ENCODE data around the gene ACAA2.
"Not testable (repeated sequence)": the region's sequence is repeated elsewhere in the genome, so short reads cannot be mapped to it uniquely, and the experiment has no call there.

The ACAA2 gene

DNA sequence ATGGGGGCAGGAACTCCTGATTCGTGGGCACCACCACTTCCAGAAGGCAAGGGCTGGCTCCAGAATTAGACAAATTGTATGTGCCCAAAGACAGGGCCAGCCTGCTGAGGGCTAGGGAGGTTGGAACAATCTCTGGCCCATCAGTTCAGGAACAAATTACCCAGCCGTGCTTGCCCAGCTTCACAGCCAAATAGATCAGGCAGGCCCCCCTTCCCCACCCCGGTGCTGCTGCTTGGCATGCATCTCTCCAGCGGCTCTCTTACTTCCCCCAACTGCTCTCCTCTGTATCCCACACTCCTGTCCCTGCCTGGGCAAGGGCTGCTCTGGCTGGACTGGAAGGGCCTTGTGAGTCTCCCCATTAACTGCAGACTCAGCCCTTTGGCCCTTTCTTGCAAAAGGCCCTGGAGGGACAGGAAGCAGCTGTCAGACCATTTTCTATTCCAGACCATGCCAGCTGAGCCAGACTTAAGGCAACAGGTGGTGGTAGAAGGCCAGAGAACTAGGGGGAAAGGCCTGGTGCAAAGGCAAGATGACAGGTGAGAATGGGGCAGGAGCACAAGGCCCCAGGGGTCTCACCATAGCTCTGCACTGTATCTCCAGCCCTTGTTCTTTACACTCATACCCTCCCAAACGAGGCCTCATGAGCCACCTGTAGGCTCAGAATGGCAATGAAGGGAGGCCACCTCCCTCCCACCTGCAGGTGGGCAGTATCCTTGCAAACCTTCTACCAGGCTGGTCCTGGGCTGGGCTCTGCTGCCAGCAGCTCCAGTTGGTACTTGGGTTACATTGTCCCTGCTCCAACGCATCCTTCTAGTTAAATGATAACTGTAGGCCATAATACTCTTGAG is 30.7 kb upstream of the ACAA2 start:
- no peak for DNase-seq

DNA sequence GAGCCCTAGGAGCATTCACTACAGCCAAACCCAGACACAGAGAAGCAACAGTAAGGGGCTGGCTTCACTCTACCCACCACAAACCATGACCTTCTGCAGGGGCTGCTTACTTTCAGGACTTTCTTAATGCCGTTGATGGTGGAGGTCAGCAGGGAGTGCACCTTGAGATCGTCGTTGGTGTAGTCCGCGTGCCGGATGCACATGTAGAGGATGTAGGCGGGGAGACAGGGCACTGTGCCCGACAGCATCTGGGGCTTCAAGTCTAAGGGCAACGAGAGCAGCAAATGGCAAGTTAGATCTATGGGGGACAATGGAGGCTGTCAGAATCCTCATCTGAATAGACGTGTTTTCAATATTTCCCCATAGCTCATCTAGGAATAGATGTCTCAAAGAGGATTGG is 29.8 kb upstream of the ACAA2 start:
- DNase-seq, result no peak

DNA sequence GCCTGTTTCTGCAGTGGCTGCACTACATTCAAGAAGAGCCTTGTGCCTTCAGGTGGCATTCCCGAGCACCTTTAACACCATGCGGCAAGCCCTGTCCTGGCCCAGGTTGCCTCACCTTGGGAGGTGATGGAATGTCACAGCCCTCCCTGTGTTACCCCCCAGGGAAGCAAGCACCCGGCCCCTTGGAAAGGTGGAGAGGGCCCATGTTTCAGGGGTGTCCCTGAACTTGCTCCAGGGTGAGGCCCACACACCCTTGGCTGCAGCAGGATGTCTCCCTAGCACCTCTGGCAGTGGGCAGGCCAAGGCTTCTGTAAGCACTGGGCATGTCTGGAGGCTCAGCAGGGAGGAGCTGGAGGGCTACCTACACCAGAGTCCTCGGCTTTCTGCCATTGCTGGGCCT is 29.3 kb upstream of the ACAA2 start:
- DNase-seq, result no peak

DNA sequence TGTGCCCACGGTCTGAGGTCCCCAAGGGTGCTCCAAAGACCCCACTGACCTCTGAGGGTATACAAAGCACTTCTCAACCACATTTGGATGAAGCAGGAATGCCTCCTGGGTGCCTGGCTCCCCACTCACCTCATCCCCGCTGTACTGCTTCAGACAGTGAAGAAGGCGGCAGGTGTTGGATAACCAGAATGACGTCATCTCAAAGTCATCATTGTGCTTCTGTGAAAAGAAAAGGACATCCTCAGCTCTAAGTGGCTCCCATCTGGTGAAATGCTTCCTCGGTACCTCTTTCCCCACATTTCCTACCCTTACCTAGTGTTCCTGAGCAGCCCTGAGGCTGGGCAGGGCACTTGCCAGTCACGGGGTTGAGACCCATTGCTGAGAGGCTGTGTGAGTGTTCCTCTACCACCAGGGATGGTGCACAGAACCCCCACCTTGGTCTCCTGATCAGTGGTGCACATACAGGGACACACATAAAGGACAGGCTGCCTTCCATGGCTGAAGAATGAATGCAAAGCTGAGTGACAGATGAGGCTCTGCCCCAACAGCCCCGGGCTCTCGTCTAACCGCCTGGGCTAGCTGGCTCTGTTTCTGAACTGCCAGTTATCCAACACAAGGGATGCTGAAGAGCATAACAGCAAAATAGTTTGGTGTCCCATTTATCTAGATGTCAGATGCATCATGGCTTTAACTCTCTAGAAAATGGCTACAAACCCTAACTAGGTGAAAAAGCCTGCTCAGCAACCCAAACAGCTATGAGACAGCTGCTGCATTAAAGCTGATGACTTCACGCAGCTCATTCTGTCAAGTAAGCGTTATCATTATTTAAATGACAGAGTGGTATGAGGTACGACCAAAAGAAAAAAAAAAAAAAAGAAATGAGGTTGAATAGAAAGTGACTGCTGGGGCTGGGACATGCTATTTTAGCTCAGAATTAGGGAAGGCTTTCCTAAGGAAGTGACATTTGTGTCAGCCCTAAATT is 28.2 kb upstream of the ACAA2 start:
- DNase-seq, result no peak

DNA sequence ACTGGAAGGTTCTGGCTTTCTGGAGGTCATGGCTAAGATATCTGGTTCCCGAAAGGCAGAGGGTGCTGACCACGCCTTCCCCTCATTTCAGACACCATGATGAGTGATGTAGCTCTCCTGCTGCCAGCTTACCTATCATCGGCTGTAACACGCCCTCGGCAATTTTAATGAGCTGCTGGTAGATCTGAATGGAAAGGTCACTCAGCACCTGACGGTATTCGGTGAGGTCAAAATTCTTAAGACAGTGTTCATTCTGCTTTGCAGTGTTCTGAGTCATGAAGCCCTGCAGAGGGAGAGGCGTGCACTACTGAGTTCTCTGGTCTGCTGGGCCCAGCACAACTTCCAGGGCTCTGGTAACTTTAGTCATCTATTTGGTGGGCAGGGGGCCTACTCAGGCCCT is 25.7 kb upstream of the ACAA2 start:
- DNase-seq, result no peak

DNA sequence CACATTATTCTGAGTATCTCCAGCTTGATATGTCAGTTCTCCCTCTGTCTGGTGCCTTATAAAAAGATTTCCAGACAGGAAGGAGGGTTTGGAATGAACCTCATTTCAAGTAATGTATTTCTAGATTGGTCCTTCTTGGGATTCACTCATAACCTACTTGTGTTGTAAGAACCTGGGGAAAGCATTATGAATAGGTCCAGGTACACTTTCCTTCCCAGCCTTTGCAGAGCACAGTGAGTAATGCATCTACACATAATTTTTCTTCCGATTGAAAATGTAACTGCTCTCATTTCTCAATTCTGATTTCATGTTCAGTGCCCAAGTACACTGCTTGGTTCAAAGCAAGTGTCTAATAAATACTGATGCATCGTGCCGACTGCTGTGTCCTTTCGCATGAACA is 25.0 kb upstream of the ACAA2 start:
- DNase-seq, result no peak

DNA sequence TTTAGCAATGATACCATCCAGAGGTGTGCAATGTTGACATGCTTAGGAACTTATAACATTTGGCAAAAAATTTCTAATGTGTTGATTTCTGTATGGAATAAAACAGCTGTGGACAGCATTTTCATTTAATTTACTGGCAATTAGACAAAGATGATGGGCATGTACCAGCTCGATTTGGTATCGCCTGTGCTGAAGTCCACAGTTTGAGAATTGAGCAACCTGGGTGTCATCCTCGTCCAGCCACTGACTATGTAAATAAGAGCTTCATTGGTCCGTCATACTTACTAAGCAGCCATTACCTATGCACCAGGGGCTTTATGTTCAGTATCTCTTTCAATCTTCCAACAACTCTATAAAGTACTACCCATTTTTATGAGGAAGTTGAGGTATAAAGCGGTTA is 24.6 kb upstream of the ACAA2 start:
- no peak for DNase-seq

DNA sequence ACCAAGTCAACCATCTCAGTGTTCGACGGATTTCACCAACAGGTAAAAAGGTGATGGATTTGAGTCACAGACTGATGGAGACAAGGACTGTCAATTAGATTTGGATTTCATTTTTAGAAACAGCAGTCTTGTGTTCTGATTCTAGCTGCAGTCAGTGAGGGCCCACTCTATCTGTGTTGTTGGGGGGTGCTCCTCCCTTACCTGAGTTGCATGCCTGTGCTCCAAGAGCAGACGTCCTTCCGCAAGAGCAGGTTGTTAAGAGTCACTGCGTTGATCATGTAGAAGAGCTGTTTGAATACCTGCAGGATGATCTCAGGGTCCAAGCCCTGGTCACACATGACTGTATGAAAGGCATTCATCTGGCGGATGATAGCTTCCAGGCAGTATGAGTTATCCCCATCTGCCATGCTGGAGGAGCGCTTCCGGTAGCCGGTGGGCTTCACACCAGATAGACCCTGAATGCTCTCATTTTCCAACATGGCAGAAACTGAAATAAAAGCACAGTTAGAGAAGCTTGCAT is 24.0 kb upstream of the ACAA2 start:
- not testable (repeated sequence) for DNase-seq

DNA sequence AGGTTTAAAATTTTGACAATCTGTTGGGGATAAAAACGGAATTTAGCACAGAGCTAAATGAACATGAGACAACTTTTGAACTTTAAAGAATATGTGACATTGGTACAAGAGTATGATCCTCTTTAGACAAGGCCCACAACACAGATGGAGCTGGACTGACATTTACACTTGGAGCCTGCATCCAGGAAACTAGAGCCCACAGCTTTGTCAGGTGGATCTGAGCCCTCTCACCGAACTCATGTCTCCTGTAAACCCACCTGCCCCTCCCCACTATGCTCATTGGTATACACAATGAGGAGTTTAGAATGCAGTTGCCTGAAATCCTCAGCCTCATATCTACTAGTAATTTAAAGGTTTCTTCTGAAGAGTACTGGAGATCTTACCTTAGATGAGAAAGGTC is 22.1 kb upstream of the ACAA2 start:
- DNase-seq, result no peak

DNA sequence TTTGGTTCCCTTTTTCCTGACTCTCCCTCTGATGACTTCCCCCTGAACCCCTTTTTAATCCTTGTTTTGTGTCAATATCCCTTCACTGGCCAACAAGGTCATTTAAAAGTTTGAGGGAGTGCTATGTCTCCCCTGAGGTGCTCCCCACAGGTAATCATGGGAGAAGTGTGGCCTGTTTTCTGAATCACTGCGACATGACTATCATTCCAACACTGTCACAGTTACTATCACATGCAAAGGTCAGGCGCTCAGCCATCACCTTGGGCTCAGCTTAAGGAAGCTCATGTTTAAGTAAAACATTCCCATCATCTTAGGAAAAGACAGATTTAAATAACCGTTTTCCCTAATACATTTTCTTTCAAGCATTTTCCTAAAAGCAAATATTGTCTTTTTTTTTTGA is 20.9 kb upstream of the ACAA2 start:
- no peak for DNase-seq

DNA sequence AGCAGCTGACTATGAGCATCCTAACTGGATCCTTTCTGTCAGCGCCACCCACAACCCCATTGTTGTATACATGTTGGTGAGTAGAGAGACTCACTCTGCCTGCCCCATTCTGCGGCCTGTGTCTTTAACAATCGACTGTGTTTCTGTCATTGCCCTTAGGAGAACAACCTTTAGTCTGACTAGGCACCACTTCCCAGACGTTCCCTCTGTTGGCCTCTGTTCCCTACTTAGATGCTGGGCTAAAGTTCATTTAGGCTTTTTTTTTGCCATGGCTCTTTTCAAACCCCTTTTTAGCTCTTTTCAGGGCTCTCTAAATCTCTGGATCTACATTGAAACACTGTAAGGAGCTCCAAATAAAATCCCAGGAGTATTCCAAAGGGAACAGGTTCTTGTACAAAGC is 20.5 kb upstream of the ACAA2 start:
- no peak for DNase-seq

DNA sequence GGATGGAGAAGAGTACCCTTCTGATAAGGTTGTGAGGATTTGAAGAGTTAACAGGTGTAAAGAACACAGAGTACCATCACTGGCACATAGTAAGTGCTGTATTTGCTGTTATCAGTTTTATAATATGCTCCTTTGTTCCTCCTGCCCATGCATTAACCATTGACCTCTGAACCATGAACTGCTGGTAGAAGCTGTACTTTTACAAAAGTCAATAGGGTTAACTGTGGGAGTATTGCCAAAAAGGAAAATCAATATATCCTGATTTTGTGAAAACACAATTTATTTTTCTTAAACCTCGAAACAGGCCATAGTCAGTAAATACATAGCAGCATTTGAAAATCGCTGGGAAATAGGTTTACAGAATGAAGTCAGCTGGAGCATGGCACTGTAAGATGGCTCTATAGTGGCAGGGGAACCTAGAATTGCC is 18.9 kb upstream of the ACAA2 start:
- no peak for DNase-seq

DNA sequence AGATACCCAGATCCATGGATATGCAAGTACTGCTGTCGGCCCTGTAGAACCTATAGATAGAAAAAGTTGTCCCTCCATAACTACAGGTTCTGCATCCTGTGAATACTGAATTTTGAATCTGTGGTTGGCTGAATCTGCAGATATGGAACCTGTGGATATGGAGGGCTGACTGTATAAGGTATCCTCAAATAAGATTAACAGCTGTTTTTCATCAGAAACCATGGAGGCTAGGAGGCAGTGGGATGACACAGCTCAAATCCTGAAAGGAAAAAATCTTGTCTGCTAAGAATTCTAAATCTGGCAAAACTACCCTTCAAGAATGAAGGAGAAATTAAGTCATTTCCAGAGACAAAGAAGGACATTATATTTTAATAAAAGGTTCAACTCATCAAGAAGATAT is 14.7 kb upstream of the ACAA2 start:
- DNase-seq, result no peak

DNA sequence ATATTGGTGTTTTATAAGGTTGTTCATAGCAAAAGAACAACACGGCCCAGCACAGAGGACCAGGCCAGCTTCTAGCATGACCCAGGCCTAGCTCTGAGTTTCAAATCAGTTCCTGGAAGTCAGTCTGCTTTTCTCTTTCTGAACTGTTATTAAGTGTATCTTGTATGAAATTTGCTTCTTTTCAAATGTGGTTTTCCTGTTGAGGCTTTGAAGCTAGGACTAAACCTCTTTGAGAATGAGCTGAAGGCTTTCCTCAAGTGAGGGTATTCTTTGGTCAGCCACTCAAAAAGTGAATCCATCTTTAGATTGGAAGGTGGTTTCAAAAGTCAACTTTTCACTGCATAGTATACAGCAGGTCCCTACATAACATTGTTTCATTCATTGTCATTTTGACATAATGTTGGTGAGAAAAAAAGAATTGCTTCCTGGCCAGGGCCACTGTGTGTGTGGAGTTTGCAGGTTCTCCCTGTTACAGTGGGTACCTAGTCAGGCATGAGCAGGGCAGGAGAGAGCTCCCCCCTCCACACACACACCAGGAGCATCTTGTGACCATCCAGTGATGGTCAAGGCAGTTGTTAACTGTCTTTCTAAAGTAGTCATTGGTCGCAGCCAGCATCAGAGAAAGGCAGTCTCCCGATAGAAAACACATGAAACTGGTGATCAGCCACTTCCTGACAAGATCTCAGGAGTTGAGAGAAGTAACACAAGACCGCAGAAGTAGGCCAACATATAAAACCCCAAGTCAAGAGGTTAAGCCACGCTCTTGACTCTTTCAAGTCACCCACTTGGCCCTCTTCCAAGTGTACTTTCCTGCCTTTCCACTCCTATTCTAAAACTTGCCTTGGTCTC is 6.7 kb upstream of the ACAA2 start:
- DNase-seq, result no peak

DNA sequence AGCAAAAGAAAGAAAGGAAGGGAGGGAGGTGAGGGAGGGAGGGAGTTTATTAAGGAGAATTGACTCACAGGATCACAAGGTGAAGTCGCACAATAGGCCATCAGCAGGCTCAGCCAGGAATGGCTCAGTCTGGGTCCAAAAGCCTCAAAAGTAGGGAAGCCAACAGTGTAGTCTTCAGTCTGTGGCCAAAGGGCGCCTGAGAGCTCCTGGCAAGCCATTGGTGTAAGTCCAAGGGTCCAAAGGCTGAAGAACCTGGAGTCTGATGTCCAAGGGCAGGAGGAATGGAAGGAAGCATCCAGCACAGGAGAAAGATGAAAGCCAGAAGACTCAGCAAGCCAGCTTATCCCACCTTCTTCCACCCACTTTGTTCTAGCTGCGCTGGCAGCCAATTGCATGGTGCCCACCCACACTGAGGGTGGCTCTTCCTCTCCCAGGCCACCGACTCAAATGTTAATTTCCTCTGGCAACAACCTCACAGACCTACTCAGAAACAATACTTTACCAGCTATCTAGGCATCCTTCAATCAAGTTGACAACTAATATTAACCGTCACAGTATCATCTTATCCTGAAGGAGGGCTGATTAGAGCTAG is 5.8 kb upstream of the ACAA2 start:
- no peak for DNase-seq

DNA sequence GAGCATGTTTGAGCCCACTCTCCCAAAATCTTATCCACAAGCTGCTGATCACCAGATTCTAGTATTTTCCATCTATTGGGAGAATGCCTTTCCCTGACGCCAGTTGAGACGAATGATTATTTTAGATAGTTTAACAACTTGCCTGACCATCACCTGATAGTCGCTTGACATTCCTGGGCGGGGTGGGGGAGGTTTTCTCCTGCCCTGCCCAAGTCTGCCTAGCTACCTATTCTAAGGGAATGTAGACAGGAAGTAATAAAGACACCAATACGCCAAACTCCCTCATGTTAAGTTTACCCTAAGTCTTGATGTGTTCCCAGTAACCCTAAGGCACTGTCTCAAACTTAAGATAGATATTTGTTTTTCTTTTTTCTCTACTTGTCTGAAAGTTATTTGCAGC is 4.6 kb upstream of the ACAA2 start:
- DNase-seq, result no peak

DNA sequence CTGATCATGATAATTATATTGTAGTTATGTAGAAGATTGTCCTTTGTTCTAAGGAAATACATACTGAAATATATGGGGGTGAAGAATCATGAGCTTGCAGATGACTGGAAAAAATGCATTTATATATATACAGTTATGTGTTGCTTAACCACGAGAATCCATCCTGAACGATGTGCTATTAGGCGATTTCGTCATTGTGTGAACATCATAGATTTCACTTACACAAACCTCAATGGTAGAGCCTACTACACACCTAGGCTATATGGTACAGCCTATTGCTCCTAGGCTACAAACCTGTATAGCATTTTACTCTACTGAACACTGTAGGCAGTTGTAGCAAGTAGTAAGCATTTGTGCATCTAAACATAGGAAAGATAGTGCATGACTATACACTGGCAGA is 2.6 kb upstream of the ACAA2 start:
- no peak for DNase-seq

DNA sequence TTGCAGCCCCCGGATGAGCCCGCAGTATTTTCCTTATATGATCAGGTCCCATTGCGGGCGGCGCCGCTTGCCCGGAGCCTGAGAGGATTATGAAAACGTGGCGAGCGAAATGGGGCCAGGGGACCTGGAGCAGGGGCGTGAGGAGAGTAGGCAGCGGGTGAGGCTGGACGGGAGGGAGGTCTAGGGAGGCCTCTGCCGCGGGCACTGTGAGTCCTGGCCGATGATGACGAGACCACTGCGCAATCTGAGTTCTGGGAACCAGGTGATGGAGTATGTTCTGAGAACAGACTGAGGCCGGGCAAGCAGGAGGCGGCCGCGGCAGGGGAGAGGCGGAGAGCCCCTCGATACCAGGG is 790 bp upstream of the ACAA2 start:
- no peak for DNase-seq

DNA sequence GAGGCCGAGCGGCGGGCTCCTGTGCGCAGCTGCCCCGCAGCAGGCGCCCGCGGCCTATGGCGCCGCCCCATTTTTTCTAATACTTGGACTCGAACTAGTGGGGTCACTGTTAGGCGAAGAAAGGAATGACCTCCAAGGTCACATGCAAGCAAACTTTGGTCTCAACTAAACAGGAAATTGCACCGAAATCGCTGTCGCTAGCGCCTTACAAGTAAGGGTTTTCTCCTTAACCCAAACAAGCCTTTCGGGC is 339 bp downstream of the ACAA2 start:
- no peak for DNase-seq

DNA sequence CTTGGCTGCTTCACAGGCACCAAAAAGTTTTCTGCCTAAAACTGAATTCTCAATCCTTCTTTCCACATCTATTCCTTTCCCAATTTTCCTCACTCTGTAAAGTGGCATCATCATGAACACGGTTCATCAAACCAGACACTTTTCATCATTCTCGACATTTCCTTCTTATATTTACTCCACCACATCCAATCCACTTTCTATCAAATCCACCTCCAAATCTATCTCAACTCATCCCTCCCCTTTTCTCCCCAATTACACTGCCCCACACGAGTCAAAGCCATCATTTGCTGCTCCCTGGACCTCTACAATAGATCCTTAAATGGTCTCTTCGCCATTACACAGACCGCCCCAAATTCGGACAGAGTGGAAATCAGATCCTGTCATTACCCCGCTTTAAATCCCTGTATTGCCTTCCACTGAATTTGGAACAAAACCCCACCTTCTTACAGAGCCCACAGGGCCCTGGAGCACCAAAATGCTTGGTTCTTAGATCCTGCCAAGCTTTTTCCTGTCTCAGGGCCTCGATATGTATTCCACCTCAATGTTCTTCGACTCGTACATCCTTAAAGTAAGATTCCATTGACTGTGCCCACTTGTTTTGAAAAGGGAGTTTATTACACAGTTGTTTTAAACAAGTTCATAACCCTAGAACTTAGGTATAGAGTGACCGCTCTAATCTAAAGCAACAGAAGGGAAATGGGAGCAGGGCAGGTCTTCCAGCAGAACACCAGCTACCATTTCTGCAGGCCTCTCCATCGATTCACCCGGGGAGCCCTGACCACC is 856 bp downstream of the ACAA2 start:
- no peak for DNase-seq

DNA sequence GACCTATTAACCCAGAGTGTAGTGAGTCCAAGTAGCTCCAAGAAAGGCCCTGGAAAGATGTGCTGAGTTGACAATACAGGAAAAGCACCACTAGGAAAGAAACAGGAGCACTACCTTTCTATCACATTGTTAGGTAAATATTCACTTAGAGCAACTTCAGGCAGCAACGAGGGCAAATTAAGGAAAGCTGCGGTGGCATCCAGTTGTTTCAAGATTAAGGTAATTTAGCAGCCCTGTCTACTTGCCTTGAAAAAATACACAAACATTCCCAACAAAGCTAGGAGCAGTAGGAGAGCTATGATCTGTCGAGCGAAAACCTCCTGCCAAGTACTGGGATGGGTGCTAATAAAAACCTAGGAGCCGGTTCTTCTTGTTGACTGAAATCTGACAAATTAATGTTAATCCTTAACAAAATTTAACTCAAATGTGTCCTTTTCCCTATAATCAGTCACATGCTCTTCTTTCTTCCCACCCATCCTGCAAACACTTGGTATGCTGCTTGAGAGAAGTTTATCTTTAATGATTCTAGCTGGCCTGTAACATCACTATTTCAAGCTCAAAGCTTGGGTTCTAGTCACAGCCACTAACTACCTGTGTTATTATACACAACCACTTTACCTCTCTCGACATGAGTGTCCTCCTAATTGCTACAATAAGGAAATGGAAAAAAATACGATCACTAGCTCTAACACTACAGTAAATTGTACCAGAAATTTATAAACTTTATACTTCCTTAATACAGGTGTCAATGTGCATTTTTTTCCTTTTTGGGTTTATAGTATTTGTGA is 2.0 kb downstream of the ACAA2 start:
- DNase-seq, result no peak
